CD14-positive monocyte (primary cell): ENCODE measurements around the gene NOS2. TPM values are rescaled to one million over a fixed set of nuclear protein-coding genes. Genes with fewer than 3 reads are reported as not detected.
"Not testable (repeated sequence)": the region's sequence is repeated elsewhere in the genome, so short reads cannot be mapped to it uniquely, and the experiment has no call there.

Experiments
- DNase-seq, 3 donors: peaks; one replicate each; pipeline ENCODE4 v3.0.0-alpha.2; 2011 to 2022
- H2AFZ ChIP-seq: 2 replicates; pipeline ENCODE4 v1.6.0; 2012; ENCODE audit warnings: mild to moderate bottlenecking, low read depth, low read length, inconsistent platforms; ENCODE audit not compliant: insufficient read depth, poor library complexity, severe bottlenecking
- H3K27ac ChIP-seq, 2 donors: 1 replicate in 1 of 2; 2 replicates in 1 of 2; pipeline ENCODE4 v1.5.1; 2012 to 2013; ENCODE audit warnings: low read length in 2 of 2, control low read depth in 1 of 2, inconsistent platforms in 1 of 2, low read depth in 1 of 2, mild to moderate bottlenecking in 1 of 2
- H3K27me3 ChIP-seq, 2 donors: one replicate each; pipeline versions ENCODE4 v1.6.0 to v1.6.1; 2011 to 2013; ENCODE audit warnings: low read length in 2 of 2; ENCODE audit not compliant: control insufficient read depth in 2 of 2, insufficient read depth in 2 of 2
- H3K36me3 ChIP-seq, 2 donors: replicated peaks in 1 of 2; 1 replicate in 1 of 2; 2 replicates in 1 of 2; pipeline versions ENCODE4 v1.5.1 to v1.6.1; 2012 to 2013; ENCODE audit warnings: low read length in 2 of 2, control low read depth in 1 of 2, inconsistent platforms in 1 of 2, mild to moderate bottlenecking in 1 of 2; ENCODE audit not compliant: insufficient read depth in 2 of 2, control insufficient read depth in 1 of 2
- H3K4me1 ChIP-seq, 2 donors: 1 replicate in 1 of 2; 2 replicates in 1 of 2; pipeline versions ENCODE4 v1.5.1 to v1.6.1; 2012 to 2013; ENCODE audit warnings: low read length in 2 of 2, control low read depth in 1 of 2, inconsistent platforms in 1 of 2, mild to moderate bottlenecking in 1 of 2, moderate library complexity in 1 of 2; ENCODE audit not compliant: insufficient read depth in 2 of 2, control insufficient read depth in 1 of 2
- H3K4me2 ChIP-seq: replicated peaks from 2 replicates; pipeline ENCODE3; 2012; ENCODE audit warnings: low read length, moderate library complexity, mild to moderate bottlenecking; ENCODE audit not compliant: poor library complexity, severe bottlenecking; ENCODE audit errors: extremely low read depth
- H3K4me3 ChIP-seq, 3 experiments: fragments of 200-600 bp in 1 of 3; sonication (generic) in 1 of 3; replicated peaks in 1 of 3; 1 replicate in 2 of 3; 2 replicates in 1 of 3; pipeline ENCODE4 v1.5.1; 2011 to 2013; ENCODE audit warnings: low read length in 3 of 3, mild to moderate bottlenecking in 3 of 3, control low read depth in 2 of 3, low read depth in 2 of 3, inconsistent platforms in 1 of 3, moderate library complexity in 1 of 3
- H3K79me2 ChIP-seq: 2 replicates; pipeline ENCODE4 v1.6.0; 2012; ENCODE audit warnings: mild to moderate bottlenecking, control low read depth, inconsistent platforms, low read length, moderate library complexity; ENCODE audit not compliant: insufficient read depth
- H3K9ac ChIP-seq: 2 replicates; pipeline ENCODE4 v1.6.0; 2017; ENCODE audit warnings: low read length, mild to moderate bottlenecking; ENCODE audit not compliant: insufficient read depth, poor library complexity, severe bottlenecking
- H3K9me3 ChIP-seq, 2 donors: replicated peaks in 1 of 2; 1 replicate in 1 of 2; 2 replicates in 1 of 2; pipeline versions ENCODE4 v1.5.1 to v1.6.1; 2012 to 2013; ENCODE audit warnings: low read length in 2 of 2, control low read depth in 1 of 2; ENCODE audit not compliant: control insufficient read depth in 1 of 2, insufficient read depth in 1 of 2
- H4K20me1 ChIP-seq: 2 replicates; pipeline ENCODE4 v1.6.0; 2012; ENCODE audit warnings: mild to moderate bottlenecking, low read length, control low read depth, moderate library complexity; ENCODE audit not compliant: insufficient read depth
- H3K27ac Mint-ChIP-seq, 7 donors: one replicate each; pipeline ENCODE4 v1.8.0; 2020; ENCODE audit warnings: mild to moderate bottlenecking in 7 of 7, mixed read lengths in 7 of 7, moderate library complexity in 6 of 7, inconsistent platforms in 2 of 7
- H3K27me3 Mint-ChIP-seq, 3 donors: one replicate each; pipeline ENCODE4 v1.8.0; 2021 to 2022; ENCODE audit warnings: low read depth in 3 of 3, mild to moderate bottlenecking in 3 of 3, mixed read lengths in 3 of 3, moderate library complexity in 3 of 3, inconsistent platforms in 1 of 3
- H3K36me3 Mint-ChIP-seq, 2 donors: one replicate each; pipeline ENCODE4 v1.8.0; 2020; ENCODE audit warnings: mixed read lengths in 2 of 2, inconsistent platforms in 1 of 2, mild to moderate bottlenecking in 1 of 2
- H3K4me1 Mint-ChIP-seq: one replicate; pipeline ENCODE4 v1.8.0; 2020; ENCODE audit warnings: mild to moderate bottlenecking, mixed read lengths
- H3K4me3 Mint-ChIP-seq, 2 donors: one replicate each; pipeline ENCODE4 v1.8.0; 2020; ENCODE audit warnings: mild to moderate bottlenecking in 2 of 2, mixed read lengths in 2 of 2, moderate library complexity in 1 of 2
- H3K9me3 Mint-ChIP-seq, 7 donors: one replicate each; pipeline ENCODE4 v1.8.0; 2020 to 2022; ENCODE audit warnings: mixed read lengths in 7 of 7, mild to moderate bottlenecking in 6 of 7, moderate library complexity in 6 of 7, inconsistent platforms in 2 of 7
- WGBS: methylation state at CpG from one replicate; pipeline ENCODE4 v1.1.5; 2013; ENCODE audit warnings: missing lambda C conversion rate; ENCODE audit not compliant: insufficient coverage; 5-methylcytosine and 5-hydroxymethylcytosine counted together
- intact Hi-C, 2 donors: fragments of 100-400 bp; cut with micrococcal nuclease; formaldehyde crosslinking; loops; one replicate each; pipeline versions ENCODE4 v1.15.0 to v1.15.1; 2023
- polyA plus RNA-seq, 3 donors: library from polyadenylated mRNA; depleted of rRNA in 1 of 3; unstranded in 2 of 3; stranded (reverse) in 1 of 3; fragments of 300-500 nt in 2 of 3; fragments of >200 nt in 1 of 3; fragmentation: Illumina TruSeq in 2 of 3; gene quantifications; 1 replicate in 2 of 3; 2 replicates in 1 of 3; pipeline ENCODE4 v1.2.3, GENCODE V29; 2012 to 2021
- TF ChIP-seq, protein P1 (sequence below): fragments of 200-600 bp; IDR thresholded peaks from one replicate; pipeline ENCODE4 v1.8.0; 2022; ENCODE audit warnings: antibody characterized with exemption, mild to moderate bottlenecking

NOS2 gene
- polyA plus RNA-seq, 3 donors: not detected

DNA sequence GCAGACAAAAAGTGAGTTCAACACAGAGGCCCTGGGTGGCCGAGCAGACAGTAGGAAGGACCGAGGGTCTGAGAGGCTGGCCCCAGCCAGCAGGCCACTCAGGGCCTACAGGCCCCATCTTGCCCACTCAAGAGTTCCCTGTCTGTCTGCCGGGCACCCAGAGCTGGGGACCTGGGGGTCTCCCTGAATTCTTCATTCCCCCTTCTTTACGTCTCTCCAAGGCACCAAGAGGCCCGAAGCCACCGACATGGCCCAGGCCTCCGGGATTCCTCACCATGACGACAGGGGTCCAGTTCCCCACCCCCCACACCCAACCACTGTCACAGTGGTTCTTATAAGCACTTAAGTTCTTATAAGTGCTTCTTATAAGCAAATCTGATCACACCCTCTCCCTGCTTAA, 49.2 kb downstream of the NOS2 start:
- peaks cover 1 to 5% (median 5%) of the 10 kb centered on the region in 3 donors for H3K27me3 Mint-ChIP-seq
- no peak for DNase-seq
- Histone ChIP-seq H3K4me2 (no peak overlapping the region), H3K27me3 (no peaks in the 10 kb centered on the region), H3K9ac (no peak overlapping the region), H3K79me2 (no peaks in the 10 kb centered on the region), H2AFZ (no peak overlapping the region), H3K27ac (no peak overlapping the region), H3K36me3 (no peaks in the 10 kb centered on the region), H3K4me1 (peaks cover 8% of the 10 kb centered on the region in 2 donors), H4K20me1 (no peaks in the 10 kb centered on the region), H3K4me3 (no peak overlapping the region), H3K9me3 (no peaks in the 10 kb centered on the region)
- no peaks in the 10 kb centered on the region for H3K36me3 Mint-ChIP-seq
- TF ChIP-seq, protein P1, sequence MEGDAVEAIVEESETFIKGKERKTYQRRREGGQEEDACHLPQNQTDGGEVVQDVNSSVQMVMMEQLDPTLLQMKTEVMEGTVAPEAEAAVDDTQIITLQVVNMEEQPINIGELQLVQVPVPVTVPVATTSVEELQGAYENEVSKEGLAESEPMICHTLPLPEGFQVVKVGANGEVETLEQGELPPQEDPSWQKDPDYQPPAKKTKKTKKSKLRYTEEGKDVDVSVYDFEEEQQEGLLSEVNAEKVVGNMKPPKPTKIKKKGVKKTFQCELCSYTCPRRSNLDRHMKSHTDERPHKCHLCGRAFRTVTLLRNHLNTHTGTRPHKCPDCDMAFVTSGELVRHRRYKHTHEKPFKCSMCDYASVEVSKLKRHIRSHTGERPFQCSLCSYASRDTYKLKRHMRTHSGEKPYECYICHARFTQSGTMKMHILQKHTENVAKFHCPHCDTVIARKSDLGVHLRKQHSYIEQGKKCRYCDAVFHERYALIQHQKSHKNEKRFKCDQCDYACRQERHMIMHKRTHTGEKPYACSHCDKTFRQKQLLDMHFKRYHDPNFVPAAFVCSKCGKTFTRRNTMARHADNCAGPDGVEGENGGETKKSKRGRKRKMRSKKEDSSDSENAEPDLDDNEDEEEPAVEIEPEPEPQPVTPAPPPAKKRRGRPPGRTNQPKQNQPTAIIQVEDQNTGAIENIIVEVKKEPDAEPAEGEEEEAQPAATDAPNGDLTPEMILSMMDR: no peak
- intact Hi-C loops: no loop called here
- H3K9me3 Mint-ChIP-seq: peaks cover 0 to 1% (median 0%) of the 10 kb centered on the region in 7 donors
- peaks cover 8% of the 10 kb centered on the region for H3K4me1 Mint-ChIP-seq
- H3K4me3 Mint-ChIP-seq: no peak overlapping the region
- no peak overlapping the region for H3K27ac Mint-ChIP-seq
- WGBS: 95% methylated on average over 6 of the region's 8 CpGs

DNA sequence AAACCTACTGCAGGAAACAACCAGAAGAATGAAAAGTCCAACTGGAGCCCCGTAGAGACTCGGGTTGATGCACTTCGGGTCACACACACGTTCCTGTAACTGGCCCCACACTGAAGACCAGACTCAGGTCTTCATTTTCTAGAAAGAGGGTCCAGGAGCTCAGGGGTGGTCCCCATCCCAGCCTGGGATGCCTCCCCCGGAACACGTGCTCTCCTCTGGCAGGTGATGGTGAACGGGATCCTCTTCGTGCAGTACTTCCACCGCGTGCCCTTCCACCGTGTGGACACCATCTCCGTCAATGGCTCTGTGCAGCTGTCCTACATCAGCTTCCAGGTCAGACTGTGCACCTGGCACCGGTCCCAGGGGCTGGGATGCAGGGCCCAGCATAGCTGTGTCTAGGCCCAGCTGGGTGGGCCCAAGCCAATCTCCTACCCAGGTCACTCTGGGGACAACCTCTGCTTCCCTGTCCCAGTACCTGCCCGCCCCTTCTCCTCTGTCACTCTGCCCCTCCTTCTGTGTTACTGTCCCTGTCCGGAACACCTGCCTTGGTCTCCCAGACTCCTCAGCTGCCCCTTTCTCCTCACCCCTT, 50.7 kb downstream of the NOS2 start:
- H3K9me3 ChIP-seq, H3K27ac ChIP-seq, H3K9me3 Mint-ChIP-seq, H2AFZ ChIP-seq, H3K4me1 Mint-ChIP-seq, DNase-seq, intact Hi-C loops, H3K4me3 ChIP-seq, H3K4me2 ChIP-seq, H3K27me3 ChIP-seq, H4K20me1 ChIP-seq, H3K9ac ChIP-seq, H3K27me3 Mint-ChIP-seq, H3K27ac Mint-ChIP-seq, H3K4me3 Mint-ChIP-seq, H3K79me2 ChIP-seq, H3K36me3 Mint-ChIP-seq, H3K36me3 ChIP-seq: not testable (repeated sequence)
- H3K4me1 ChIP-seq: peaks cover 8 to 12% of the 10 kb centered on the region in 2 donors
- WGBS: 94% methylated on average over 9 of the region's 15 CpGs
